SK-N-MC (cell line): Measurements from ENCODE around the gene MYRFL.
"Not testable (repeated sequence)": the region's sequence is repeated elsewhere in the genome, so short reads cannot be mapped to it uniquely, and the experiment has no call there.

Experiments
- DNase-seq: peaks from one replicate; pipeline ENCODE4 v3.0.0-alpha.2; 2011; ENCODE audit warnings: low read depth, low spot score
- H3K27ac ChIP-seq: fragments of 200-600 bp; sonication (generic); 2 replicates; pipeline ENCODE4 v1.5.1; 2016; ENCODE audit warnings: mixed run types
- H3K36me3 ChIP-seq: fragments of 200-600 bp; sonication (generic); 2 replicates; pipeline ENCODE4 v1.6.1; 2017; ENCODE audit warnings: antibody characterized with exemption, low read length, mixed read lengths; ENCODE audit not compliant: insufficient read depth
- H3K4me3 ChIP-seq: fragments of 200-600 bp; sonication (generic); 2 replicates; pipeline ENCODE4 v1.5.1; 2016
- H3K9ac ChIP-seq: fragments of 200-600 bp; sonication (generic); 2 replicates; pipeline ENCODE4 v1.8.0; 2017; ENCODE audit warnings: mixed run types, mixed read lengths; ENCODE audit not compliant: insufficient read length
- H3K9me3 ChIP-seq: fragments of 200-600 bp; sonication (generic); 2 replicates; pipeline ENCODE4 v1.6.1; 2017; ENCODE audit warnings: low read depth, mild to moderate bottlenecking, antibody characterized with exemption, low read length, moderate library complexity, mixed read lengths
- EZH2 ChIP-seq: fragments of 200-600 bp; sonication (generic); IDR thresholded peaks from one replicate; pipeline ENCODE4 v1.6.1; 2017; ENCODE audit warnings: antibody characterized with exemption
- FOXP2 ChIP-seq: optimal IDR thresholded peaks from 2 replicates; pipeline ENCODE3; 2011; ENCODE audit warnings: mild to moderate bottlenecking, moderate library complexity; ENCODE audit not compliant: insufficient read depth; ENCODE audit errors: extremely low read length, control extremely low read depth
- POLR2AphosphoS5 ChIP-seq: IDR thresholded peaks from 2 replicates; pipeline ENCODE4 v1.6.1; 2012; ENCODE audit warnings: mild to moderate bottlenecking, low read depth, low read length, borderline replicate concordance

The MYRFL gene

DNA sequence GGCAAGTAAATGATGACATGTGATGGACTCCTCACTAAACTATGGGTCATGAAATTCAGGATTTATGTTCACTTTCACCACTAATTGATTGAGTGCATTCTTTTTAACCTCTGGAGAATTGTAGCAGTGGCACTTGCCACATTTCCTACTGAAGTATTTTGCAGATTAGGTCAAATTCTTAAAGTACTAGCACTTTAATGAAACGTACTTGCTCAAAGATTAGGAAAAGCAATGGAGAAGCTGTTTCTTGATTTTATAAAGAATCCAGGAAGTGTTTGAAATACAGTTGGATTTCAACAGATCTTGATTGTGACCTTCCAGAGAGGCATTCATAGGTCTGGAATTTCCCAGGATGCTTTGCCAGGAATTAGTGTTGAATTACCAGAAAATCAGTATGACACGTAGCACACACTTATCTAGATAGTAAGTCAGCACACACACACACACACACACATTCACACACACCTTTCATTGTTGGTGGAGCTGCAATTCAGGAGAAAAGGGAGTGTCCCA, 162.6 kb downstream of the MYRFL start:
- peak overlapping the region; percentile 9 for H3K9ac ChIP-seq
- peak overlapping the region; percentile 88 for H3K27ac ChIP-seq
- peak overlapping the region; percentile 26 for H3K4me3 ChIP-seq
- H3K9me3 ChIP-seq = no peaks in the 10 kb centered on the region
- TF ChIP-seq EZH2 (no peak), POLR2AphosphoS5 (no peak), FOXP2 (no peak)
- no peak for DNase-seq
- H3K36me3 ChIP-seq = no peaks in the 10 kb centered on the region

DNA sequence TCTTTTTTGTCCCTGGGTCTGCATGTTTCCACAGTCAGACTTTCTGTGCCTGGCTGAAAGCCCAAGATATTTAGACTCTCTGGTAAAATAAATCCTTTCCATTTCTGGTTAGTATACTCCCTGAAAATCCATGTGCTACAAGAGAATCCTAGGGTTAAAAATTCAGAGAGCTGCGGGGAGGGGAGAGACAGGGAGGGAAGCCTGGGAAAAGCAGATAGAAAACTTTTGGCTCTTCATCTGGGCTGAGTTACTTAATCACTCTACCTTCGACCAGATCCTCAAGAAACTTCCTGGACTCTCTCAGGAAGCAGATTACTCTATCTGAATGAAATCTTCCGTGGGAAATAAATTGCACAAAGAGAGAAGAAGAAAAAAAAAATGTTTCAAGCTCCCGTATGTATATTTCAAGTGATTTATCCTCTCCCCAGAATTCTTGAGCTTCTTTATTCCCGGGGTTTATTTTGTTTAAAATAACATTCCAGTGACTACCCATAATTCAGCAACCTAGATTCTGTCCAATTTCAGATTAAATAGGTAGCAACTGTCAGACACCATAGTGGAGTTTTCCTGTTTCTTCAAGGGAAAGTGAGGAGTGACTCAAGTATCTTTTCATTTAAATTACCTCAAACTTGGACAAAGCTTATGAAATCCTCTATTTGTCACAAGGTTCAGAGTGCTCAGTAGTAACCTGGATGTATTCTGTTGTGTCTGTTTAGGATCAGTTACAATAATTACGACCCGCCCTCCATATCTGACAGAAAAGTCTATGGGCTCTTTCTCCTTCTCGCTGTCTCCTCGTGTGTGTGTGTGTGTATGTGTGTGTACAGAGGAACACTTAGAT, 163.7 kb downstream of the MYRFL start:
- DNase-seq = no peak
- Histone ChIP-seq H3K4me3 (peak overlapping the region; percentile 26), H3K27ac (peak overlapping the region; percentile 88), H3K9ac (peak overlapping the region; percentile 13), H3K9me3 (0 out of 2 replicates have a peak, but pooled peaks cover 3% of the 10 kb centered on the region), H3K36me3 (no peaks in the 10 kb centered on the region)
- no peak for TF ChIP-seq POLR2AphosphoS5
- no peak for TF ChIP-seq FOXP2
- no peak for TF ChIP-seq EZH2

DNA sequence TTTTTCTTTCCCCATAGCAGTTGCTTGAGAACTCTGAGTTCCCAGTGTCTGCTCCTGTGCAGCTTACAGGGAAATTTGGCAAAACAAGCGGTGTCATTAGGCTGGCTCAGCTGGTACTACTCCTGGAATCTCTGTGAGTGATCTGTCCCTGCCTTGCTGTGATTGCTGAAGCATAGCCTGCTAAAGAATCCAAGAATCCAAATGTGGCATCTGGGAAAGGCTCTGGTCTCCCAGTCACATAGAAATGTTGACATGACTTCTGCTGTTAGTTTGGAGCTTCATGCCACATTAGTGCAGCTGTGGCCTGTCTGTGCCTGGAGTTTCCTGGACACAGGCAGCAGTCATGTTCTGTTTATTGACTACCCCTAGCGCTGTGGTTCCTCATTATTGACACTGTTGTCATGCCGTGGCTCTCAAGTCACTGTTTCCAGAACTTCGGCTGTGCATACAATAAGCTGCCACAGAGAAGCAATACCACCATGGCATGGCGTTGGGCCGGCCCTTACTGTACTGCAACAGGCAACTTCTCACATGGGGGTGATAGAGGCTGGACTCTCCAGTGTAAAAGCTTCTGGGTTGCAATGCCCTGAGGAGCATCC, 166.8 kb downstream of the MYRFL start:
- Histone ChIP-seq H3K9me3 (0 out of 2 replicates have a peak, but pooled peaks cover 3% of the 10 kb centered on the region), H3K36me3 (no peaks in the 10 kb centered on the region), H3K4me3 (no peak overlapping the region), H3K9ac (no peak overlapping the region), H3K27ac (no peak overlapping the region)
- no peak for TF ChIP-seq FOXP2
- TF ChIP-seq EZH2 = no peak
- TF ChIP-seq POLR2AphosphoS5 = no peak
- no peak for DNase-seq

GRCh38 chr12:69993433-69993832, 168.4 kb downstream of the MYRFL start:
- TF ChIP-seq FOXP2 (no peak), POLR2AphosphoS5 (no peak), EZH2 (no peak)
- H3K36me3 ChIP-seq = no peaks in the 10 kb centered on the region

DNA sequence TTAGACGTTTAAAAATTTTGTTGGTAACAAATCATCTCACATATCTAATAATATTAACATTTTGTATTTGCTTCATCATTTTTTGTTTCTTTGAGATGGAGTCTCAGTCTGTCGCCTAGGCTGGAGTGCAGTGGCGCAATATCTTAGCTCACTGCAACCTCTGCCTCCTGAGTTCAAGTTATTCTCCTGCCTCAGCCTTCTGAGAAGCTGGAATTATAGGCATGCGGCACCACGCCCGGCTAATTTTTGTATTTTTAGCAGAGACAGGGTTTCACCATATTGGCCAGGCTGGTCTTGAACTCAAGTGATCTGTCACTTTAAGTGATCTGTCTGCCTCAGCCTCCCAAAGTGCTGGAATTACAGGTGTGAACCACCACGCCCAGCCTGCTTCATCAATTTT, 169.1 kb downstream of the MYRFL start:
- not testable (repeated sequence) for H3K36me3 ChIP-seq, H3K27ac ChIP-seq, H3K4me3 ChIP-seq, H3K9me3 ChIP-seq, H3K9ac ChIP-seq, DNase-seq

More at GRCh38 chr12:69993433-69993832, 168.4 kb downstream of the MYRFL start:
- no peak overlapping the region for H3K9ac ChIP-seq
- DNase-seq = no peak
- no peak overlapping the region for H3K4me3 ChIP-seq
- 0 out of 2 replicates have a peak, but pooled peaks cover 3% of the 10 kb centered on the region for H3K9me3 ChIP-seq
- H3K27ac ChIP-seq = no peak overlapping the region

DNA sequence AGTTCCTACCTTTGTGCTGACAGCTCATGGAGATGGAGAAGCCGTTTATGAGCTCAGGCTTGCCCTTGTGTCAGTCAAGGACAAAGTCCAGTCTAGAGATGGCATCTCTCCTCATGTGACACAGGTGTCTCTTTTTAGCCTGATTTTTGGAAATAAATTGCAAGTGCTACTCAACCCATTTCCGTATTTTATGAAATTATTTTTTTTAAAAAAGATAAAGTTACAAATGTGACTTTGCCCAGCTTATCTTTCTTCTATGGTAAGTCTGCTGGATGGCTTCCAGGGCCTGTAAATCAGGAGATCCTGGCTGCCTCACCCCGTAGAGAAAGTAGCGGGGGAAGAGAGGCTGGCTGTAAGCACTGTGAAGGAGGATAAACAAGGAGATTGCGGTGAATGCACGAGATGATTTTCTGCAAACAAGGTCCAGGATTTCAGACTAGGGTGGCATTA, 169.7 kb downstream of the MYRFL start:
- H3K27ac ChIP-seq = no peak overlapping the region; the same call in 1 of the 2 replicates
- DNase-seq = no peak
- TF ChIP-seq EZH2 (no peak), POLR2AphosphoS5 (no peak), FOXP2 (no peak)
- H3K36me3 ChIP-seq = no peaks in the 10 kb centered on the region
- 0 out of 2 replicates have a peak, but pooled peaks cover 3% of the 10 kb centered on the region for H3K9me3 ChIP-seq
- H3K9ac ChIP-seq = no peak overlapping the region
- H3K4me3 ChIP-seq = no peak overlapping the region

GRCh38 chr12:69996241-69996640, 171.2 kb downstream of the MYRFL start:
- TF ChIP-seq POLR2AphosphoS5 = no peak
- no peak for TF ChIP-seq EZH2
- no peak for TF ChIP-seq FOXP2
- no peak for DNase-seq
- Histone ChIP-seq H3K27ac (no peak overlapping the region), H3K4me3 (no peak overlapping the region), H3K9me3 (0 out of 2 replicates have a peak, but pooled peaks cover 3% of the 10 kb centered on the region), H3K36me3 (no peaks in the 10 kb centered on the region), H3K9ac (no peak overlapping the region)

- no peaks in the 10 kb centered on the region for H3K36me3 ChIP-seq
- no peak overlapping the region for H3K27ac ChIP-seq
- no peak for DNase-seq
- no peak overlapping the region for H3K4me3 ChIP-seq
- TF ChIP-seq POLR2AphosphoS5 = no peak
- no peak for TF ChIP-seq EZH2
- TF ChIP-seq FOXP2 = no peak
- no peak overlapping the region for H3K9ac ChIP-seq
- H3K9me3 ChIP-seq = 0 out of 2 replicates have a peak, but pooled peaks cover 3% of the 10 kb centered on the region
Observed at GRCh38 chr12:69996722-69997121, 171.7 kb downstream of the MYRFL start.
